Nephron progenitor cell (in vitro differentiated cells): ENCODE results near the gene CERK.

Experiments used
- DNase-seq: peaks from one replicate; pipeline ENCODE4 v3.0.0; 2021
- H3K27ac Mint-ChIP-seq: 2 replicates; pipeline ENCODE4 v1.8.0; 2021; ENCODE audit warnings: mild to moderate bottlenecking, moderate library complexity, mixed read lengths
- H3K27me3 Mint-ChIP-seq: 2 replicates; pipeline ENCODE4 v1.8.0; 2021; ENCODE audit warnings: mild to moderate bottlenecking, low read depth, mixed read lengths; ENCODE audit not compliant: poor library complexity
- H3K36me3 Mint-ChIP-seq: 2 replicates; pipeline ENCODE4 v1.8.0; 2021; ENCODE audit warnings: low read depth, mixed read lengths
- H3K4me1 Mint-ChIP-seq: 2 replicates; pipeline ENCODE4 v1.8.0; 2021; ENCODE audit warnings: mixed read lengths
- H3K4me3 Mint-ChIP-seq: 2 replicates; pipeline ENCODE4 v1.8.0; 2021; ENCODE audit warnings: mild to moderate bottlenecking, moderate library complexity, mixed read lengths
- H3K9me3 Mint-ChIP-seq: 2 replicates; pipeline ENCODE4 v1.8.0; 2021; ENCODE audit warnings: mild to moderate bottlenecking, moderate library complexity, mixed read lengths
- CTCF ChIP-seq: fragments of 200-600 bp; sonication (generic); IDR thresholded peaks from 2 replicates; pipeline ENCODE4 v1.5.0; 2021; ENCODE audit warnings: antibody characterized with exemption

Gene CERK

GRCh38 chr22:46753360-46753759, 15.3 kb upstream of the CERK start:
- Mint-ChIP-seq H3K4me3 (no peak overlapping the region), H3K27me3 (peaks cover 3% of the 10 kb centered on the region), H3K9me3 (peaks cover 20% of the 10 kb centered on the region), H3K27ac (no peak overlapping the region), H3K36me3 (peaks cover 16% of the 10 kb centered on the region), H3K4me1 (peaks cover 24% of the 10 kb centered on the region)
- TF ChIP-seq CTCF: no peak
- no peak for DNase-seq

DNA sequence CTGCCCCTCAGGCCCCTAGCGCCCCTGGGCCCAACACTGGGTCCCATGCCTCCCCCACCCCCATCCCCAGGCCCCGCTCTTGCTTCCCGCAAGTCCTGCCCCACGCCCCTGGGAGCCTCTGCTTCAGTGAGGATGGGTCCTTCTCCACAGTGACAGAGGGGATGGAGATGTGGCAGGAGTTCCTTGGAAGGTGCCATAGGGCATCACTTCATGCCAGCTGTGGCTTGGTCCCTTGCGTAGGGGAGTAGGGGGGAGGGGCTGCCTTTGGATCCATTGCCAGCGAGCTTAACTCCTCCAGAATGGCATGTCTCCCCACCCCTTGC, 14.9 kb upstream of the CERK start:
- Mint-ChIP-seq H3K36me3 (peaks cover 16% of the 10 kb centered on the region), H3K4me3 (no peak overlapping the region), H3K9me3 (peaks cover 20% of the 10 kb centered on the region), H3K4me1 (peaks cover 24% of the 10 kb centered on the region), H3K27ac (no peak overlapping the region), H3K27me3 (peaks cover 7% of the 10 kb centered on the region)
- no peak for TF ChIP-seq CTCF
- no peak for DNase-seq

DNA sequence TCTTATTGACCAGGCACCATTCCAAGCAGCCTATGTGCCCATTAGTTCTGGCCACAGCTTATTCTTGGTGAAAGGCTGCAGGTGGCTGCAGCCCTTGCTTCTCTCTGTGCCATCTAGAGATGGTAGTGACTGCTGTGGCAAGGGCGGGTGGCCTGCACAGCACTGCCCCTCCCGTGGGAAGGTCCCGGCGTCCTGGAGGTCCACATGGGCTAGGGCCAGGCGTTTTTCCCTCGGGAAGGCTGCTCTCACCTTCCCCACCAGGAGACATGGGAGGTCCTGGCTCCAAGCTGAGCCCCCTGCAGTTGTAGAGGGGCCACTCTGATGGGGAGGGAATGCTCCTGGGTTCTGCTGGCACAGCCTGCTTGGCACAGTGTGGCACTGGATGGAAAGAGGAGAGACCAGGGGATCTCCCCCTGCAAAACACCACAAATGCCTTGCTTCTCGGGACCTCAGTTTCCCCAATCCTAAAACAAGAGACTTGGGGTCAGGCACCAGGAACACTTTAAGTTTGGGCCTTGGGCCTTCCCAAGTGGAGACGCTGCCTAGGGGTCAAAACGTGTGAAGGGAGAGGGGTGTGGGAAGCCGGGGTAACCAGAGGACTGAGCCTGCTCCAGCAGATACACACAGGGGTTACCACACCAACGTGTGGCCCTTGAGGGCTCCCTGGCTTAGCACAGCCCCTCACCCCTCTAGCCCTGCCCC, 14.4 kb upstream of the CERK start:
- peaks cover 24% of the 10 kb centered on the region for H3K4me1 Mint-ChIP-seq
- H3K27ac Mint-ChIP-seq: no peak overlapping the region

GRCh38 chr22:46750863-46751443, 12.9 kb upstream of the CERK start:
- H3K9me3 Mint-ChIP-seq: peaks cover 5% of the 10 kb centered on the region
- no peak overlapping the region for H3K4me3 Mint-ChIP-seq
- H3K27me3 Mint-ChIP-seq: peaks cover 20% of the 10 kb centered on the region
- H3K36me3 Mint-ChIP-seq: no peaks in the 10 kb centered on the region
- H3K27ac Mint-ChIP-seq: no peak overlapping the region
- peaks cover 24% of the 10 kb centered on the region for H3K4me1 Mint-ChIP-seq
- DNase-seq: no peak
- no peak for TF ChIP-seq CTCF

More for the DNA sequence above, 14.4 kb upstream of the CERK start:
- Mint-ChIP-seq H3K36me3 (peaks cover 13% of the 10 kb centered on the region), H3K4me3 (no peak overlapping the region), H3K9me3 (peaks cover 20% of the 10 kb centered on the region), H3K27me3 (peaks cover 8% of the 10 kb centered on the region)
- no peak for TF ChIP-seq CTCF
- DNase-seq: no peak

DNA sequence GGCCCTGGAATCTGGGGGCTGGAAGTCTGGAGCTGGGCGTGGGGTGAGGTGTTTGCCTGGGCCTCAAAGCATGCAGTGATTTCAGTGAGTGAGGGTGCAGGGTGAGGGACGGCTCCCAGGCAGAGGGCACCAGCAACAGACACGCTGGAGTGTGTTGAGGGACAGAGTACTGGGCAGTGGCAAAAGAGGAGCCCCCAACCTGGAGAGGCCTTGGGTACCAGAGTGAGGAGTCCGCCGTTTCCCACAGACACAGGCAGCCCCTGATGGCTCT, 12.4 kb upstream of the CERK start:
- Mint-ChIP-seq H3K4me3 (no peak overlapping the region), H3K27me3 (peaks cover 21% of the 10 kb centered on the region), H3K9me3 (peaks cover 3% of the 10 kb centered on the region), H3K4me1 (peaks cover 24% of the 10 kb centered on the region), H3K27ac (no peak overlapping the region), H3K36me3 (no peaks in the 10 kb centered on the region)
- TF ChIP-seq CTCF: no peak
- DNase-seq: no peak
